Measurements from ENCODE around the gene ACAP2. TPM values are rescaled to one million over a fixed set of nuclear protein-coding genes. Genes with fewer than 3 reads are reported as not detected.

Gene ACAP2
- total RNA-seq, 4 donors from 2014 or later, result 53.5 to 69.8 (median 62.5) TPM

- WGBS, 2 donors, result 94% methylated on average over 21 of the region's 21 CpGs
- TF ChIP-seq EP300 (IDR thresholded peaks at IDR 0.05), result no peak
- TF ChIP-seq POLR2A (IDR thresholded peaks at IDR 0.05), result no peak
- no peak for TF ChIP-seq CTCF (IDR thresholded peaks at IDR 0.05)
Observed at GRCh38 chr3:195249057-195249770, 193.6 kb downstream of the ACAP2 start.

GRCh38 chr3:195248281-195248680 is 194.5 kb downstream of the ACAP2 start:
- Histone ChIP-seq H3K9me3 (no peaks in the 10 kb centered on the region), H3K36me3 (peaks cover 0 to 33% (median 0%) of the 10 kb centered on the region in 3 donors), H3K4me1 (peaks cover 0 to 19% (median 0%) of the 10 kb centered on the region in 4 donors), H3K27me3 (no peaks in the 10 kb centered on the region), H3K4me3 (no peak overlapping the region), H3K27ac (no peak overlapping the region)
- DNase-seq (ENCODE audit: low spot score in 2 of 2), result no peak
- WGBS, 2 donors, result 93 to 96% methylated on average over 8 of the region's 8 CpGs
- TF ChIP-seq POLR2A (IDR thresholded peaks at IDR 0.05) (no peak), EP300 (IDR thresholded peaks at IDR 0.05) (no peak), CTCF (IDR thresholded peaks at IDR 0.05) (no peak)

More at GRCh38 chr3:195249057-195249770, 193.6 kb downstream of the ACAP2 start:
- H3K27ac ChIP-seq, result no peak overlapping the region
- peaks cover 0 to 22% (median 0%) of the 10 kb centered on the region in 4 donors for H3K4me1 ChIP-seq
- H3K9me3 ChIP-seq, result no peaks in the 10 kb centered on the region
- peaks cover 0 to 33% (median 0%) of the 10 kb centered on the region in 3 donors for H3K36me3 ChIP-seq
- no peak overlapping the region for H3K4me3 ChIP-seq
- H3K27me3 ChIP-seq, result no peaks in the 10 kb centered on the region
- DNase-seq (ENCODE audit: low spot score in 2 of 2), result no peak

- Histone ChIP-seq H3K27me3 (no peaks in the 10 kb centered on the region), H3K4me1 (peaks cover 0 to 16% (median 0%) of the 10 kb centered on the region in 4 donors), H3K4me3 (no peak overlapping the region), H3K9me3 (no peaks in the 10 kb centered on the region), H3K36me3 (peaks cover 0 to 33% (median 0%) of the 10 kb centered on the region in 3 donors), H3K27ac (no peak overlapping the region)
- no peak for TF ChIP-seq CTCF (IDR thresholded peaks at IDR 0.05)
- TF ChIP-seq POLR2A (IDR thresholded peaks at IDR 0.05), result no peak
- no peak for TF ChIP-seq EP300 (IDR thresholded peaks at IDR 0.05)
- DNase-seq (ENCODE audit: low spot score in 2 of 2), result no peak
- WGBS, 2 donors, result 88 to 92% methylated on average over 8 of the region's 8 CpGs
Observed at GRCh38 chr3:195247863-195248189, 195.0 kb downstream of the ACAP2 start.

GRCh38 chr3:195247086-195247862 is 195.5 kb downstream of the ACAP2 start:
- Histone ChIP-seq H3K9me3 (no peaks in the 10 kb centered on the region), H3K4me1 (peaks cover 0 to 13% (median 0%) of the 10 kb centered on the region in 4 donors), H3K4me3 (no peak overlapping the region), H3K36me3 (peaks cover 0 to 33% (median 0%) of the 10 kb centered on the region in 3 donors), H3K27ac (no peak overlapping the region), H3K27me3 (no peaks in the 10 kb centered on the region)
- TF ChIP-seq CTCF (IDR thresholded peaks at IDR 0.05) (no peak), POLR2A (IDR thresholded peaks at IDR 0.05) (no peak), EP300 (IDR thresholded peaks at IDR 0.05) (no peak)
- no peak for DNase-seq (ENCODE audit: low spot score in 2 of 2)
- WGBS, 2 donors, result 92 to 94% methylated on average over 24 of the region's 24 CpGs

- Histone ChIP-seq H3K36me3 (peaks cover 0 to 33% (median 0%) of the 10 kb centered on the region in 3 donors), H3K4me3 (no peak overlapping the region), H3K27ac (no peak overlapping the region), H3K9me3 (no peaks in the 10 kb centered on the region), H3K4me1 (peaks cover 0 to 13% (median 0%) of the 10 kb centered on the region in 4 donors), H3K27me3 (no peaks in the 10 kb centered on the region)
- no peak for DNase-seq (ENCODE audit: low spot score in 2 of 2)
- TF ChIP-seq CTCF (IDR thresholded peaks at IDR 0.05), result no peak
- TF ChIP-seq POLR2A (IDR thresholded peaks at IDR 0.05), result no peak
- no peak for TF ChIP-seq EP300 (IDR thresholded peaks at IDR 0.05)
- WGBS, 2 donors, result 86 to 91% methylated on average over 9 of the region's 9 CpGs
Observed at GRCh38 chr3:195246581-195246995, 196.2 kb downstream of the ACAP2 start.

Data from tibial nerve (tissue), 4 donors.